GM12892 (cell line): ENCODE measurements around the gene VPS54.

ENCODE experiments used
- POLR2A ChIP-seq: IDR thresholded peaks from 2 replicates; pipeline ENCODE4 v1.6.1; 2011; ENCODE audit warnings: low read depth, low read length, control low read depth
- POLR2AphosphoS5 ChIP-seq: IDR thresholded peaks from 2 replicates; pipeline ENCODE4 v1.6.1; 2011; ENCODE audit warnings: low read depth, low read length, control low read depth

DNA sequence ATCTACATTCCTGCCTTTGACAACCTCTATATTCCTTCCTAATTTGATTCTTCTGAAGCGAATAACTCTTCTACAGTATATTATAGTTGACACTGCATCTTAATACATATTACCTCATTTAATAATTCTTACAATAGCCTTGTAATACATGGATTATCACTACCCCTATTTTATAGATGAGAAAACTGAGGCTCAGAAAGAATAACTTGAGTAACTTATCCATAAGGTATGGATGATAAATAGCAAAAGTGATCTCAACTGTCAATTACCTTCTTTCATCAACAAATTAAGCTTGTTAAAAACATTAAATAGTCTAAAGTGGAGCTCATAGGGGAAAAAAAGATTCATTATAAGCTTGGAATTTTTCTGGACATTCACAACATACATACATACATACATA is 4.6 kb downstream of the VPS54 start:
- TF ChIP-seq POLR2AphosphoS5 (no peak), POLR2A (no peak)
